Body of pancreas (tissue), 4 donors: Measurements from ENCODE around the gene SGTA. TPM values are rescaled to one million over a fixed set of nuclear protein-coding genes. Genes with fewer than 3 reads are reported as not detected.
"Not testable (repeated sequence)": the region's sequence is repeated elsewhere in the genome, so short reads cannot be mapped to it uniquely, and the experiment has no call there.

Experiments used
- ATAC-seq: fragments of 150-250 bp; one replicate; pipeline ENCODE4 v1.9.1; 2016
- DNase-seq, 4 donors: peaks; one replicate each; pipeline ENCODE4 v3.0.0-alpha.2; 2019
- H3K27ac ChIP-seq, 4 donors: fragments of 200-600 bp; sonication (generic); 1 replicate in 3 of 4; 2 replicates in 1 of 4; pipeline versions ENCODE4 v1.5.1 to v1.6.1; 2016 to 2019; ENCODE audit warnings: mild to moderate bottlenecking in 1 of 4, mixed read lengths in 1 of 4, moderate library complexity in 1 of 4
- H3K27me3 ChIP-seq, 2 donors: fragments of 200-600 bp; sonication (generic); one replicate each; pipeline ENCODE4 v1.6.0; 2016; ENCODE audit warnings: mild to moderate bottlenecking in 1 of 2
- H3K36me3 ChIP-seq, 2 donors: fragments of 200-600 bp; sonication (generic); replicated peaks in 1 of 2; 2 replicates each; pipeline ENCODE4 v1.5.1; 2016; ENCODE audit warnings: low read depth in 2 of 2; ENCODE audit not compliant: insufficient read depth in 1 of 2
- H3K4me1 ChIP-seq: fragments of 200-600 bp; sonication (generic); one replicate; pipeline ENCODE4 v1.6.0; 2016
- H3K4me3 ChIP-seq, 2 donors: fragments of 200-600 bp; sonication (generic); 1 replicate in 1 of 2; 2 replicates in 1 of 2; pipeline ENCODE4 v1.5.1; 2016 to 2019
- H3K9me3 ChIP-seq, 3 donors: fragments of 200-600 bp; sonication (generic); 1 replicate in 2 of 3; 2 replicates in 1 of 3; pipeline ENCODE4 v1.5.1; 2016
- CTCF ChIP-seq, 7 experiments: fragments of 450-650 bp in 4 of 7; fragments of 200-600 bp in 3 of 7; sonication (generic) in 3 of 7; IDR thresholded peaks; one replicate each; pipeline ENCODE4 v1.5.1; 2016 to 2019; ENCODE audit warnings: antibody characterized with exemption in 7 of 7
- POLR2A ChIP-seq, 3 donors: fragments of 450-650 bp; IDR thresholded peaks; one replicate each; pipeline ENCODE4 v1.6.1; 2016; ENCODE audit warnings: antibody characterized with exemption in 3 of 3, mild to moderate bottlenecking in 2 of 3
- WGBS, 2 donors: methylation state at CpG; one replicate each; pipeline ENCODE4 v1.1.5; 2017; 5-methylcytosine and 5-hydroxymethylcytosine counted together
- intact Hi-C: fragments of 100-400 bp; cut with DNase I; formaldehyde crosslinking; loops from one replicate; pipeline ENCODE4 v1.15.1; 2023
- total RNA-seq, 2 donors: library from RNA; depleted of rRNA; stranded (reverse); fragments of >200 nt; gene quantifications; one replicate each; pipeline ENCODE4 v1.1.0, GENCODE V29; 2016

The SGTA gene
- total RNA-seq, 2 donors from 2014 or later: 24.6 to 41.5 TPM

GRCh38 chr19:2793126-2793525 is 10.1 kb upstream of the SGTA start:
- Histone ChIP-seq H3K4me1 (no peaks in the 10 kb centered on the region), H3K27ac (no peak overlapping the region), H3K36me3 (no peaks in the 10 kb centered on the region), H3K27me3 (no peaks in the 10 kb centered on the region), H3K9me3 (no peaks in the 10 kb centered on the region), H3K4me3 (no peak overlapping the region)
- DNase-seq (no peak), ATAC-seq (no peak)
- WGBS, 2 donors: 96 to 98% methylated on average over 7 of the region's 7 CpGs
- intact Hi-C loops: no loop called here
- TF ChIP-seq POLR2A (IDR thresholded peaks at IDR 0.05) (no peak), CTCF (IDR thresholded peaks at IDR 0.05) (no peak)

DNA sequence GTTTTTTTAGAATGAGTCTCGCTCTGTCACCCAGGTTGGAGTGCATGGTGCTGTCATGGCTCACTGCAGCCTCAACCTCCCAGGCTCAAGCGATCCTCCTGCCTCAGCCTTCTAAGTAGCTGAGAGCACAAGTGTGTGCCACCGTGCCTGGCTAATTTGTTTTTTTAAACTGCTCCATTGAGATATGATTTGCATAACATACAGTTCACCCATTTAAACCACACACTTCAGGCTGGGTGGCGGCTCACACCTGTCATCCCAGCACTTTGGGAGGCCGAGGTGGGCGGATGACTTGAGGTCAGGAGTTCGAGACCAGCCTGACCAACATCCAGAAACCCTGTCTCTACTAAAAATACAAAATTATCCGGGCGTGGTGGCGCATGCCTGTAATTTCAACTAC is 9.6 kb upstream of the SGTA start:
- H3K36me3 ChIP-seq, H3K27ac ChIP-seq, H3K27me3 ChIP-seq, H3K4me1 ChIP-seq, ATAC-seq, H3K4me3 ChIP-seq, intact Hi-C loops, DNase-seq, H3K9me3 ChIP-seq: not testable (repeated sequence)
- 93 to 94% methylated on average over 10 of the region's 10 CpGs for WGBS, 2 donors

GRCh38 chr19:2791876-2792275 is 8.8 kb upstream of the SGTA start:
- no peaks in the 10 kb centered on the region for H3K36me3 ChIP-seq
- no peaks in the 10 kb centered on the region for H3K27me3 ChIP-seq
- H3K9me3 ChIP-seq: no peaks in the 10 kb centered on the region
- no peak overlapping the region for H3K4me3 ChIP-seq
- 90 to 91% methylated on average over 16 of the region's 16 CpGs for WGBS, 2 donors
- H3K27ac ChIP-seq: no peak overlapping the region
- intact Hi-C loops: no loop called here
- TF ChIP-seq CTCF (IDR thresholded peaks at IDR 0.05) (no peak), POLR2A (IDR thresholded peaks at IDR 0.05) (no peak)
- ATAC-seq (no peak), DNase-seq (no peak)
- no peaks in the 10 kb centered on the region for H3K4me1 ChIP-seq

DNA sequence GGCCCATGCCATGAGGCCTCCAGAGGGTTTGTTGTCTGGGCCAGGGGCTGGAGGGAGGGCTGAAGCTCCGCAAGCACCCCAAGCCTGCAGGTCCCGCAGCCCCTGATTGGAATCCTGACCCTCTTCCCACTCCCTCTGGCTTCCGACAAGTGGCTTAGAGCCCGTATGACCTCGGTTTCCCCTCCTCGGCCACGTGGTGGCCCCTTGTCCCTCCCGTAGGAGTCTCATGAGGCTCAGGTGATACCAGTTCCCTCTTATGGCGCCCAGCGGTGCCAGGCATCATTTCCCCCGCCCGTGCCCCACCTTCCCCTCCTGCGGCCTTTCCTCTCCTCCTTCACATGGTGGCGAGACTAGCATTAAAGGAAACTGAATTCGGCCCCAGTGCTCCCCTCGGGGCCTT is 8.4 kb upstream of the SGTA start:
- Histone ChIP-seq H3K4me3 (no peak overlapping the region), H3K27me3 (no peaks in the 10 kb centered on the region), H3K36me3 (no peaks in the 10 kb centered on the region), H3K4me1 (no peaks in the 10 kb centered on the region), H3K9me3 (no peaks in the 10 kb centered on the region), H3K27ac (no peak overlapping the region)
- ATAC-seq (no peak), DNase-seq (no peak)
- TF ChIP-seq CTCF (IDR thresholded peaks at IDR 0.05): no peak
- TF ChIP-seq POLR2A (IDR thresholded peaks at IDR 0.05): no peak
- intact Hi-C loops: no loop called here
- WGBS, 2 donors: 93 to 97% methylated on average over 16 of the region's 16 CpGs

DNA sequence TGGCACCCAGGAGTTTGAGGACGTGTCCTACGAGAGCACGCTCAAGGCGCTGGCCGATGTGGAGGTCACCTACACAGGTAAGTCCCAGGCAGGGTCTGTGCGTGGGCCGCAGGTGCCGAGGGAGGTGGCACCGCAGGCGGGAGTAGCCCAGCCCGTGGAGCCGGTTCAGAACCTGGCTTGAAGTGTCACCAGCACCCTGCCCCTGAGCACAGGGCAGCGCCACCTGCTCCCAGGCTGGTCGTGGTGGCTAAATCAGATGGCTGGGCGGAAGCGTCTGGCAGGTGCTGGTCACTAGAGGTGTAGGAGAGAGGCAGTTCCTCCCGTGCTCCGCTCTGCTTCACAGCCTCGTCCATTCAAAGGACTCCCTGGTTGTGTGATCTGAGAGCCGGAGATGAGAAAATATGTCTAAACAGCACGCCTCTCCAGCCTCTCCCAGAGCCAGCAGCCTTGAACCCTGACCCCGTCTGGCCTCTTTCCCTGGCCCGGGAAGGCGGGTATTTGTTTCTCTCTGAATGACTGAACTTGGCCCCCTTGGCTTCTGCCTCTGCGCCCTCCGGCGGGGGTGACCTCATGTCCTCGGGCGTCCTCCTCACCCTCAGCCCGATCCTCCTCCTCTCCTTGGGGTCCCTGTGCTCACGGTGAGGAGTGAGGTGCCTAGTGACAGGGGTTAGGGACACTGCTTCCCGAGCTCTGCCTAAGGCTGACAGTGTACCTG is 7.6 kb upstream of the SGTA start:
- intact Hi-C loops: no loop called here
- Histone ChIP-seq H3K9me3 (no peaks in the 10 kb centered on the region), H3K4me3 (no peak overlapping the region), H3K27me3 (no peaks in the 10 kb centered on the region), H3K36me3 (no peaks in the 10 kb centered on the region), H3K4me1 (peaks cover 6% of the 10 kb centered on the region), H3K27ac (no peak overlapping the region)
- ATAC-seq (no peak), DNase-seq (no peak)
- 92 to 93% methylated on average over 15 to 30 of the region's 32 CpGs for WGBS, 2 donors
- no peak for TF ChIP-seq CTCF (IDR thresholded peaks at IDR 0.05)
- no peak for TF ChIP-seq POLR2A (IDR thresholded peaks at IDR 0.05)
